CD4-positive, alpha-beta T cell treated with Interleukin-4 for 1 hour (primary cell): ENCODE measurements around the gene CLTA.
A peak's percentile ranks its signal among the peaks of the same experiment; 100 is the strongest.

Source experiments
- DNase-seq, 2 donors: peaks; one replicate each; pipeline ENCODE4 v3.0.0-alpha.2; 2020 to 2022

Gene CLTA

GRCh38 chr9:36247356-36247755, 56.6 kb downstream of the CLTA start:
- no peak for DNase-seq

- DNase-seq = peak in 1 of 2 donors; percentile 58
Measured at GRCh38 chr9:36248061-36248460, 57.3 kb downstream of the CLTA start.

GRCh38 chr9:36249189-36249588, 58.5 kb downstream of the CLTA start:
- DNase-seq = no peak

GRCh38 chr9:36250079-36250478, 59.4 kb downstream of the CLTA start:
- no peak for DNase-seq

- DNase-seq = no peak
Measured at GRCh38 chr9:36251428-36251827, 60.7 kb downstream of the CLTA start.

GRCh38 chr9:36258208-36258995, 67.7 kb downstream of the CLTA start, which contains the start of gene GNE:
Gene GNE, minus strand, starts transcription at chr9:36258448. Its CDS starts 9,093 bp downstream, at chr9:36249355.
- DNase-seq = peak; percentile 96 to 97

GRCh38 chr9:36258996-36259533, 68.3 kb downstream of the CLTA start:
- DNase-seq = peak in 1 of 2 donors; percentile 3
